ENCODE data around the gene HNF1A.
"Not testable (repeated sequence)": the region's sequence is repeated elsewhere in the genome, so short reads cannot be mapped to it uniquely, and the experiment has no call there.

The HNF1A gene

DNA sequence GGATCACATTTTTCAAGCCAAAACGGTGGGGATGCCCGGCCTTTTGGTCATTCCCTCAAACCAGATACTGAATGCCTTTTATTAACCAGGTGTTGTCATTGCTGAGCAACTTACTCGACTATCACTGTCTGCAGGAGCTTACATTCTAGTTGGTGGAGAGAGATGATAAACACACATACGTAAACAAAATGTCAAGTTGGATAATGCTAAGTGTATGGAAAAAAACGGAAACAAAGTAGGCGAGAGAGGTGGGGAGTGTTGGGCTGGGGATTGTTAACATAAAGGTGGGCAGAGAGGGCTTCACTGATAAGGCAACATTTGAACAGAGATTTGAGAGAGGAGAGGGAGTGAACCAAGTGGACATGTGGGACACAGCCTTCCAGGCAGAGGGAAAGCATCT, 33.5 kb downstream of the HNF1A start:
- DNase-seq (ENCODE audit: low read depth, low spot score): no peak

DNA sequence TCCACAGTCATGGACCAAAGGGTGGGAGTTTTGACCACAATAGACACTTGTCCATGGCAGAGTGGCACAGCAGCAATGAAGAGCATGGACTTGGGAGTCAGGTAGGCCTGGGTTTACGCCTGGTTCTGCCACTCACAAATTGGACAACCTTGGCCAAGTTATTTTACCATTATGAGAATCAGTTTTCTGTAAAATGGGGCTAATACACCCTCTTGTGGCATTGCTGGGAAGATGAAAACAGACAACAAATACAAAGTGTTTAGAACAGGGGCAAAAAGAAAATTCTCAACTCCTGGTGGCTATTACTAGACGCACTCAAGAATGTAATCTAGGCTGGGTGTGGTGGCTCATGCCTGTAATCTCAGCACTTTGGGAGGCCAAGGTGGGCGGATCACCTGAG, 35.4 kb downstream of the HNF1A start:
- no peak for DNase-seq (ENCODE audit: low read depth, low spot score)

DNA sequence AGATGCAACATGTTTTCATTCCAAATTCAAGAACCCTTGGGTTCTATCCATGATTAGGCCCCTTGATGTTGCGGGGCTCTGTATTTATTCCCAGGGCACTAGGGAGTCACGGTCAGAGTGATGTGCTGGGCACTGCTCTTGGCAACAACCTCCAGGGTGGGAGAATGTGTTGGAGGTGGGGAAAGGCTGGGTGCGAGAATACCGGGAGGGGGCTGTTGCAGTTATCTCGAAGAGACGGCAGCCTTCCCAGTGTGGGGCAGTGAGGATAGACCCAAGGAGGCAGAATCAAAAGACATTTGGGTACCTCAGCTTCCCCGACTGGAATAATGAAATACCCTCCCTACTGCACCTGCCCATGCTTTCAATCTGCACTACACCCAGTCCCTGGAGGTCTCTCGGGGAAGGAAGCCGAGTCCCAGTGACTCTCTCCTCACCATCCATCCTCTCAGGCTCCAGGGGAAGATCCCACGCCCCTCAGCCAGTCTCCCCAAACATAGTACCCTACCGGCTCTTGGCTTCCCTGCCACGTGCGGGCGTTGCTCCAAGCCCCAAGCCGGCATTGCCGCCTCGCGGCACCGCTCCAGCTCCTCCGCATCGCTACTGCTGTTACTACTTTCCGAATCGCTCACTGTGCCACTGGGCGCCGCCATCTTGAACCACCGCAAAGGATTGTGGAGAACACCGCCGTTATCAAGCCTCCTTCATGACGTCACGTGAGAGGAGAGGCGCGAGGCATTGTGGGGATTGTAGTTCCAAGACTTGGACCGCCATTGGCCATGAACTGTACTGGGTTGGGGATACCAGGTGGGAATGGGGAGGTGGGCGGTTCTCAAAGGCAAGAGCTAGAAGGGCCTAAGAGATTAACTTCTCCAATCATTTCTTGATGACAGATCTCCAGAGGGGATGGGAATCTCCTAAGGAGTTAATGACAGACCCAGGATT, 37.8 kb downstream of the HNF1A start, which contains the start of gene C12orf43:
TSS of gene C12orf43 (minus strand) at position 663 of the 942 bp plus-strand sequence. CDS start at position 650, 13 bp downstream.
- DNase-seq (ENCODE audit: low read depth, low spot score): peak; percentile 89

DNA sequence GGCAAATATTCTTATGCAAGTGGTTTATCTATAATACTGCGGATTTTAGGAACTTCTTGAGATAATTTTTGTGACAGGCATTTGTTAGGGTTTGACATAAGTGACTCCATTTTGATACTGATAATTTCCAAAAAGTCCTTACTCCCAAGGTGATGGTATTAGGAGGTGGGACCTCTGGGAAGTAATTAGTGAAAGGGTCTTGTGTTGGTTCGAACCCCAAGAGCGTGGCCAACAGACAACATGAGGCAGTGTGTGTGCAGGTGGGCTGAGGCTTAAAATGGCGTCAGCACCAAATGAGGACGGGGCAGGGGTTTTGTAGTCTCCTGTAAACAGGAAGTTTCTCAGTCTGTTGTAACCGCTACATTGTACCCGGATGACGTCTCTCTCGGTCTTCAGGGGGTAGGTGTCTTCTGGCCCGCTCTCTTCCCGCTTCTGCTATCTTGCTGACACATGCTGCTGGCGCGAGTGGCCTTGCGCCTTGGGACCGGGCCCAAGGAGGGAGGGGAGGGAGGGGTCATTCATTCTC, 39.7 kb downstream of the HNF1A start:
- no peak for DNase-seq (ENCODE audit: low read depth, low spot score)

DNA sequence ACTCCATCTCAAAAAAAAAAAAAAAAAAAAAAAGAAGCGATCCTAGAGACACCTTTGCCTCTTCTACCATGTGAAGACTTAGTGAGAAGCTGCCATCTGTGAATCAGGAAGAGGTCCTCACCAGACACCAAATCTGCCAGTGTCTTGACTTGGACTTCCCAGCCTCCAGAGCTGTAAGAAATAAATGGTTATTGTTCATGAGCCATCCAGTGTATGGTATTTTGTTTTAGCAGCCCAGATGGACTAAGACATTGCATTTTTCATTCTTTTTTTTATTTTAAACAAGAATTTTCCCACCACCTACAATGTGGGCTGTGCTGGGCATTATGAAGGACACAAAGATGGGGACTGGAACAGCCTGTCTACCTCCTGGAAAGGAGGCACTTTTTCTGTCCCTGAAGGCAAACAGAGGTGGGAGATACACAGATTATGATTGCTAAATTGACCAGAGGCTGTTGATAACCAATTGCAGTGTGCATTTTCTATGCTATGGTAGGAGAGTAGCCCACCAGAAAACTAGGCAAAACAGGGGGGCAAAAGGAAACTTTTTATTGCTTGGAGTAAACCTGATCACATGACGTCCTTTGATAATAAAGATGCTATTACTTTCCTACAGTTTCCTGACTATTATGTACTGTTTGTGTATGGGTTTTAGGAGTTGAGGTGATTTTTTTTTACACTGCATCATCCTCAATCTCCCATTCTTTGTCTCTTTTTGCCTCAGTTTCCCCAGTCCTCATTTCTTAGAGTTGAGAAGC, 40.7 kb downstream of the HNF1A start:
- DNase-seq (ENCODE audit: low read depth, low spot score): no peak

DNA sequence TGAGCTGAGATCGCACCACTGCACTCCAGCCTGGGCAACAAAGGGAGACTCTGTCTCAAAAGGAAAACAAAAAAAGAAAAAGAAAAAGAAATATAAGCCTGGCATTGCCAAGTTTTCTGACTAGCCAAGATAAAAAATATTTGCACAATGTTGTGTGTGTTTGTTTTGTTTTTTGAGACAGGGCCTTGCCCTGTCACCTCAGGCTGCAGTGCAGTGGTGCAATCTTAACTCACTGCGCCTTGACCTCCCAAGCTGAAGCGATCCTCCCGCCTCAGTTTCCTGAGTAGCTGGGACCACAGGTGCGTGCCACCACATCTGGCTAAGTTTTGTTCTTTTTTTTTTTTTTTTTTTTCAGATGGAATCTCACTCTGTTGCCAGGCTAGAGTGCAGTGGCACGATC, 43.4 kb downstream of the HNF1A start:
- DNase-seq (ENCODE audit: low read depth, low spot score): no peak

DNA sequence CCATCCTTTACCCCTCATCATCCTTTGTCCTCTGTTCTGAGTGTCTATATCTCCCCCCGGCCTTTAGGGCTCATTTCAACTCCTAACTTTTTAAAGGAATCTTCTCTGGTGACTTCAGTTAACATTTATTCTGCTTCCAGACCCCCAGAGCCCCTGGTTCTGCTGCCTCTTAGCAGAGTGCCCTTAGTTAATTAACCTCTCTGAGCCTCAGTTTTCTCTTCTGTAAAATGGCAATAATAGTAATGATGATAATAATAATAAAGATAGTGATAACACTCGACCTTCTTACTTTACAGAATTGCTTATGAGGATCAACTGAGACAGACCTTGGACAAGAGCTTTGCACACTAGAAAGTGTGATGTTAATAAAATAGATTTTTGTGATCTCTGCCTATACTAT, 44.4 kb downstream of the HNF1A start:
- DNase-seq (ENCODE audit: low read depth, low spot score): no peak

DNA sequence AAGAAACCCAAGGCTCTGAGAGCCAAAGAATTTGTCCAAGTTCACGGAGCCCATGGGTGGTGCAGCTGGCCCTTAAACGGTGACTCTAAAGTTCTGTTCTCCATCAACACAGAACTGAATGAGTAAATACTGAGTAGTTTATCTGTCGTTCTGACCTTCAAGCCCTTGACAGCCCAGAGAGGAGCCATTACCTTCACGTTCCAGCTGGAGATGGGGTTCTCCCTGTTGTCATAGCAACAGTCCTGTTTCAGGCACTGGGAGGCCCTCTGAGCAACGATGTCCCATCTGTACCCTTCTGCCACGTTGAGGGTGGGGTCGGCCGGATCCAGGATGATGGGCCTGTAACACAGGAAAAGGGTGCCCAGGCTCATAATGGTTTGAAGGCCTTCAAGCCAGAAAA, 45.5 kb downstream of the HNF1A start:
- no peak for DNase-seq (ENCODE audit: low read depth, low spot score)

DNA sequence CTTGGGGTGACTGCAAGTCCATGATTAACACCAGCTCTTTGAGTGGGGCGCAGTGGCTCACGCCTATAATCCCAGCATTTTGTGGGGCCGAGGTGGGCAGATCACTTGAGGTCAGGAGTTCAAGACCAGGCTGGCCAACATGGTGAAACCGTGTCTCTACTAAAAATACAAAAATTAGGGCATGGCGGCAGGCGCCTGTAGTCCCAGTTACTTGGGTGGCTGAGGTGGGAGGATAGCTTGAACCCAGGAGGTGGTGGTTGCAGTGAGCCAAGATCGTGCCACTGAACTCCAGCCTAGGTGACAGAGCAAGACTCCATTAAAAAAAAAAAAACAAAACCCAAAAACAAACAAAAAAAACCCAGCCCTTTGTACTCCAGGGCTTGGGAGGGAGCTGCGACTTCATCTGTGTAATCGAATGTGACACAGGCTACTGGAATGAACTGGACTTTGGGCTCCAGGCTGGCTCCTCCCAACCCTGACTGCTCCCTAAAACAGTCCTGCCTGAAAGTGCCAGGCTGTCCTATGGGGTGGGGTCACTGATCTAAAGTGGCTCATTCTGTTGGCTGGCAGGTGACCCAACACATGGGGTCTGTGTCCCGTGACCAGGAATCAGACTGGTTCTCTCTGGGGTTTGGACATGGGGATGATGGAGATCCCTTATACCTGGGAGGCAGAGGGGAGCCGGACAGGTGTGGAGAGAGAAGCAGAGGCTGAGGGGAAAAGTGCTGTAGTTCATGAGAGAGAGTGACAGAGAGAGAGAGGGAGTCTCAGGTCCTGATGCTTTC, 47.3 kb downstream of the HNF1A start:
- no peak for DNase-seq (ENCODE audit: low read depth, low spot score)

DNA sequence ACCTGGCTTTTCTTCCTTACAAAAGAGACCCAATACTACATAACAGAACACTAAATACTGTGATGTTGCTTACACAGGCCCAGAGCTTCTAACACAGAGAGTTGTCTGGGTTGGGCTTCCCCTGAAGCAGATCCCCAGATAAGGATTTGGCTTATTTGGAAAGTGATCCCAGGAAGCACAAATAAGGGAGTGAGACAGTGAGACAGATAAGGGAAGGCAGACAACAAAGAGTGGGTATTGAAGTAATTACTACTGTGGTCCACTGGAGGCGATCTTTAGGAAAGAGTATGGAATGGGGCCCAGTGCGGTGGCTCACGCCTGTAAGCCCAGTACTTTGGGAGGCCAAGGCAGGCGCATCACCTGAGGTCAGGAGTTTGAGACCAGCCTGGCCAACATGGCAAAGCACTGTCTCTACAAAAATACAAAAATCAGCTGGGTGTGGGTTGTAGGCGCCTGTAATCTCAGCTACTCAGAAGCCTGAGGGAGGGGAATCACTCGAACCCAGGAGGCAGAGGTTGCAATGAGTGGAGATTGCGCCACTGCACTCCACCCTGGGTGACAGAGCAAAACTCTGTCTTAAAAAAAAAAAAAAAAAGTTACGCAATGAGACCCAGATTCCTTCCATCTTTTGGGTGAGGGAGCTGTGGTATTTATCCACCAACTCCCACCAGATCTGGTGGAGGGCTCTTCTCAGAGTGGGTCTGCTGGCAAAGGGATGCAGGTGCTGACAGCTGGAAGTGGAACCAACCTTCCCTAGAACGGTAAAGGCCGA, 48.1 kb downstream of the HNF1A start:
- no peak for DNase-seq (ENCODE audit: low read depth, low spot score)

DNA sequence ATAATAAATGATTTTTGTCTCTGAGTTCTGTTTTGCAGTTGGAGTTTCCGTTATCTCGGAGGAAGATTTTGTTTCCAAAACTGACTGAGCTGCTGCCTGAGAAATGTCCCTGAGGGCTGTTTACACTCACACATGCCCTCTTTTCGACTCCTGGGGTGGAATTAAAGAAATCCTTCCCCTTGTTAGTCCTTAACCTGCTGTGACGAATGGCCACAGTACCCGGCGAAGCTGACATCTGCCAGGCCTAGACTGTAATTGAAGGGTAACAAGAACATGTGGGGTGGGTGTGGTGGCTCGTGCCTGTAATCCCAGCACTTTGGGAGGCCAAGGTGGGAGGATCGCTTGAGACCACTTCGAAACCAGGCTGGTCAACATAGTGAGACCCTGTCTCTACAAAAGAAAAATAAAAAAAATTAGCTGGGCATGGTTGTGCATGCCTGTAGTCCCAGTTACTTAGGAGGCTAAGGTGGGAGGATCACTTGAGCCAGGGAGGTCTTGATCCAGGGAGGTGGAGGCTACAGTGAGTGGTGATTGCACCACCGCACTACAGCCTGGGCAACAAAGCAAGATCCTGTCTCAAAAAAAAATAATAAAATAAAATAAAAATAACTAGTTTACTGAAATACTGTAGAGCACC, 52.4 kb downstream of the HNF1A start:
- DNase-seq (ENCODE audit: low read depth, low spot score): no peak

DNA sequence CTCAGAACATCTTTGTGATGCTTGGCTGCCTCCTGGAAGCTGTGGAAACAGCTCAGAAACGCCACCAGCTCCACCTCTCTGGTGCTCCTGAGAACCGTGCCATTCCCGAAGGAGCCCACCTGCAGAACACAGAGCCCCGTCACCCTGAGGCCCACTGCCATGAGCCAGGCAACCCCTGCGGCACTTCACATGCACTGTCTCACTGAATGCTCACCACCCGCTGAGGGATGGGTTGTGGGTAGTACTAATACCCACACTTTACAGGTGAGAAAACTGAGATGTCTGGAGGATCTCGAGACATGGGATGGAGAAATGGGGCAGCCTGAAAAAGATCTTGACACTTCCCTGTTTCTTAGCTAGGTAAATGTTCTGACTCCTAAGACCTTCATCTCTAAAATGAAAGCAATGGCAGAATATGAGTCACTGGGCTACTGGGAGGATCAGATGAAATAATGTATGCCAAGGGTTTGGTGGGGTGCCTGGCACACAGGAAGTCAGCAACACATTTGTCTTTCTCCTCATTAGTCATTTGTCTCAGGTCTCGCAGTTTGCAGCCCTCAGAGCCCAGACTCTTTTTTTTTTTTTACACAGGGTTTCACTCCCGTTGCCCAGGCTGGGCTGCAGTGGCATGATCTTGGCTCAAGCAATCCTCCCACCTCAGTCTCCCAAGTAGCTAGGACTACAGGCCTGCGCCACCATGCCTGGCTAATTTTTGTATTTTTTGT, 55.4 kb downstream of the HNF1A start:
- no peak for DNase-seq (ENCODE audit: low read depth, low spot score)

DNA sequence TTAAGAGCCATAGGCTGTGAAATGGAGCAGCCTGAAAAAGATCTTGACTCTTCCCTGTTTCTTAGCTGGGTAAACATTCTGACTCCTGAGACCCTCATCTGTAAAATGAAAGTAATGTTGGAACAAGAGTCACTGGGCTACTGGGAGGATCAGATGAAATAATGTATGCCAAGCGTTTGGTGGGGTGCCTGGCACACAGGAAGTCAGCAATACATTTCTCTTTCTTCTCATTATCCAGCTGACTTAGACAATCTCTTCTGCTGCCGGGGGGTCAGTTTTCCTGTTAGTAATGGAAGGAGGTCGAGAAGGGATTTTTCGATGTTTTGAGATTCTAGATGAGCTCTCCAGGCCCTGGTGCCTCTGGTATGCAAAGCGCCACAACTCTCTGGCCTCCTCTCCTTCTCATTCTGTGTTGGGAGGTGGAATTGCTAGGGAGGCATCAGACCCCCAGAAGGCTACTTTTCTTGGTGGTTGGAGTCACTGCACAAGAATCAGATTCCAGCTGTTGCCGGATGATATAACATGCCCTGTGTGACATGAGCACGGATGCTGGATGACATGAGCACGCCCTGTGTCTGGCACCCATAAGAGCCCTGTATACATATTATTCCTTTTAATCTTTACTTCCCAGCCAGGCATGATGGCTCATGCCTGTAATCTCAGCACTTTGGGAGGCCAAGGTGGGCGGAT, 56.4 kb downstream of the HNF1A start:
- no peak for DNase-seq (ENCODE audit: low read depth, low spot score)

DNA sequence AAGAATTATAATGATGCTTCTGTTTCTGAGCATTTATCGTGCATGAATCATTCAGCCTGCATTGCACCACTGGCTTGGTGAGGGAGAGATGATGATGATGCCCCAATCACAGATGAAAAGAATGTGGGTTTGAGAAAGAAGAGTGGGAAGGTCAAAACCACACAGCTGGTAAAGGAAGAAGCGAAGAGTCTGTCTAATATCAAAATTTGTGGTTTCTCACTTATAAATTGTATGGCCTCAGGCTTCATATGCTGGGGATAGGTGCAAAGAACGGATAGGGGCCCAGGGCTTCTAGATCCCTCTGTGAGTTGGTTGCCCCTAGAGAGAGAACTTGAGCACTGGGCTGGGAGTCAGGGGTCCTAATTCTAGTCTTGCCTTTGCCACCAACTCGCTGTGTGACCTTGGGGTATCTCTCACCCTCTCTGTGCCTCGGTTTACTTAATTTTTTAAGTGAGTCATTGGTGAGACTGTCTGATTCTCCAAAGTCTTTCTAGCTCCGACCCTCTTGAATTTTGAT, 58.5 kb downstream of the HNF1A start:
- DNase-seq (ENCODE audit: low read depth, low spot score): no peak

DNA sequence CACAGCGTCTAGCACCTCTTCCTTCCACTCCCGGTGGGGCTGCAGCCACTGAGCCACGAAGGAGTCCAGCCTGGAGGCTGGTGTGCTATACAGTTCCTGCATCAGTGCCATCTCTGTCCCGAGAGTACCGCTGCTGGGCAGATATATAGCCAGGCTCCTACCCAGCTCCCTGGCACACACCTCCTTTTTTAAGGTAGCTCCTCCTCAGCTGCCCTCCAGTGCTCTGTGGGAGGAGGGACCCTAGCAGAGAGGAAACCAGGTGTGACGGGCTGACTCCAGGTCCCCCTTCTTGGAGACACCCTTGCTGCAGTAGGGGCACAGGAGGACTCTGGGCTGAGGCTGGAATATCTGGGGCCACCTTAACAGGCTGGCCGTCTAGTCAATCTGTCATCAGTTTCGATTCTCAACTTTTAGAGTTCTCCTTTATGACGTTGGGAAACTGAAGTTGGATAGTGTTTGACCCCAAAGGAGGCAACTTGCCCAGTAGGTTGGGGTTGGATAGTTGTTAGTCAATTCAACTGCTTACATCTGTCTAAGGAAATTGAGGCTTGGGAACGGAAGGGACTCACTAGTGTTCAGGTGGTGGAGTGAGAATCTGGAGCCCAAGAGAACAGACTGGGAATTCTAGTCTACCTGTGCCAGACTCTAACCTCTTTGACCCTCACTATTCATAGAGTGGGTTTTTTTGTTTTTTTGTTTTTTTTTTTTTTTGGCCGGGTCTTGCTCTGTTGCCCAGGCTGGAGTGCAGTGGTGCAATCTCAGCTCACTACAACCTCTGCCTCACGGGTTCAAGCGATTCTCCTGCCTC, 60.7 kb downstream of the HNF1A start, which contains the start of gene OASL:
TSS of gene OASL (minus strand) at position 386 of the 808 bp plus-strand sequence. CDS start at position 111, 275 bp downstream.
- DNase-seq (ENCODE audit: low read depth, low spot score): no peak

DNA sequence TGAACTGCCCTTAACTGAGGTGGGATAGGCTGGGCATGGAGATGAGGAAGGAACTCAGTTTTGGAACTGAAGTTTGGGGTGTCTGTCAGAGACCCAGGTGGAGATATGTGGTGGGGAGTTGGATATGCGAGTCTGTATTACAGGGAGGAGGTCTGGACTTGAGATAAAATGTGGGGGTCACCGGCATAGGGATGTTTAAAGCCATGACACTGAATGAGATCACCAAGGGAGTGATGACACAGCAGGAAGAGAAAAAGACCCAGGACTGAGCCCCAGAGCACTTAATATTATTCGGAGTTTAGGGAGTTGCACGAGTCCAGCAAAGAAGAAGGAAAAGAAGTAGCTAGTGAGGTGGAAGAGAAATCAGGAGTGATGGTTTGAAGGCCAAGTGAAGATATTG, 64.7 kb downstream of the HNF1A start:
- DNase-seq (ENCODE audit: low read depth, low spot score): no peak

DNA sequence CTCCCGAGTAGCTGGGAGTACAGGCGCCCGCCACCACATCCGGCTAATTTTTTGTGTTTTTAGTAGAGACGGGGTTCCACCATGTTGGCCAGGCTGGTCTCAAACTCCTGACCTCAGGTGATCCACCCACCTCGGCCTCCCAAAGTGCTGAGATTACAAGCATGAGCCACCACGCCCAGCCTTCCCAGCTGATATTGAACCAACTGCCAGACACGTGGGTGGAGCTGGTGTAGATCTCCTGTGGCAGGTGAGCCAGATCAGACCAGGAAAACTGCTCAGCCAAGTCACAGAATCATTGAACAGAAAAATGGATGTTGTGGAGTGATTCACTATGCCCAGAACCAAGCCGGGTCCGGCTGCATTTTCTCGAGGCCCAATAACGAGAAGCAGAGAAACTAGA, 69.1 kb downstream of the HNF1A start:
- not testable (repeated sequence) for DNase-seq (ENCODE audit: low read depth, low spot score)

DNA sequence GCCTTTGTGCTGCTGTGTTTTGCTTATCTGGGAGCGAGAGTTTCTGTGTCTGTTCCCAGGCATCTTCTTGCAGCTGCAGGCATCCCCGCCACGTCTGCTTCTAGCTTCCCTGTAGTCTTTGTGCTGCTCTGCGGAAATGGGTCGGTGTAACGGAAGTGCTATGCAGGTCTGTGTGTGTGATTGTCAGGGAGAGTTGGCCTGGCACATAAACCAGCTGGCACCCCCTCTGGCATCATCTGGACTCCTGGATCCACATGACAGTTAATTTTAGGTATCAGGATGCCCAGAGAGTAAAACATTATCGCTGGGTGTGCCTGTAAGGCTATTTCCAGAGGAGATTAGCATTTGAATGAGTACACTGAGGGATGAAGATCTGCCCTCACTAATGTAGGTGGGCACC, 70.1 kb downstream of the HNF1A start:
- no peak for DNase-seq (ENCODE audit: low read depth, low spot score)

Measured in activated CD4-positive, CD25-positive, alpha-beta regulatory T cell treated with anti-CD3 and anti-CD28 coated beads, Interleukin-2, amount 50 U/mL, for 16 hours (primary cell).